ENCODE data around the gene TUFM. TPM values are rescaled to one million over a fixed set of nuclear protein-coding genes. Genes with fewer than 3 reads are reported as not detected.

Gene TUFM
- total RNA-seq, 4 donors from 2014 or later, result 63.1 to 106 (median 82.8) TPM

GRCh38 chr16:28880955-28881354, 34.8 kb upstream of the TUFM start:
- H3K4me1 ChIP-seq, result peaks cover 14 to 26% (median 19%) of the 10 kb centered on the region in 4 donors
- intact Hi-C loops (cut with DNase I), result no loop called here

GRCh38 chr16:28880589-28880915, 34.4 kb upstream of the TUFM start:
- H3K4me3 ChIP-seq, result peak overlapping the region; percentile 60 to 85 (median 68)
- peaks cover 14 to 26% (median 19%) of the 10 kb centered on the region in 4 donors for H3K4me1 ChIP-seq
- H3K9me3 ChIP-seq, result no peaks in the 10 kb centered on the region
- 27% methylated on average over 10 of the region's 11 CpGs for WGBS
- H3K36me3 ChIP-seq, result peaks cover 0 to 3% (median 0%) of the 10 kb centered on the region in 4 donors
- DNase-seq (ENCODE audit: extremely low spot score), result no peak
- TF ChIP-seq POLR2AphosphoS5 (IDR thresholded peaks at IDR 0.05) (no peak), POLR2A (IDR thresholded peaks at IDR 0.05; ENCODE audit: low read depth) (no peak), EP300 (IDR thresholded peaks at IDR 0.05) (no peak), CTCF (IDR thresholded peaks at IDR 0.05) (no peak)
- H3K27ac ChIP-seq (replicated peaks in 1 of 4), result no peak overlapping the region
- intact Hi-C loops (cut with DNase I), result no loop called here
- H3K27me3 ChIP-seq, result peaks cover 0 to 38% (median 4%) of the 10 kb centered on the region in 4 donors

More at GRCh38 chr16:28880955-28881354, 34.8 kb upstream of the TUFM start:
- no peak overlapping the region for H3K27ac ChIP-seq (replicated peaks in 1 of 4)
- H3K27me3 ChIP-seq, result peaks cover 0 to 38% (median 4%) of the 10 kb centered on the region in 4 donors
- DNase-seq (ENCODE audit: extremely low spot score), result no peak
- 67% methylated on average over 4 of the region's 4 CpGs for WGBS
- H3K9me3 ChIP-seq, result no peaks in the 10 kb centered on the region
- no peak overlapping the region for H3K4me3 ChIP-seq
- H3K36me3 ChIP-seq, result no peaks in the 10 kb centered on the region
- TF ChIP-seq POLR2AphosphoS5 (IDR thresholded peaks at IDR 0.05), result no peak
- TF ChIP-seq POLR2A (IDR thresholded peaks at IDR 0.05; ENCODE audit: low read depth), result no peak
- TF ChIP-seq EP300 (IDR thresholded peaks at IDR 0.05), result no peak
- TF ChIP-seq CTCF (IDR thresholded peaks at IDR 0.05), result no peak

- 0% methylated on average over 17 of the region's 66 CpGs for WGBS
- peak; percentile 97 for DNase-seq (ENCODE audit: extremely low spot score)
- intact Hi-C loops (cut with DNase I), result loop anchor here (5.0 kb wide), 1 partner anchor 67 kb away; no protein-coding TSS in a partner anchor
- Histone ChIP-seq H3K27ac (replicated peaks in 1 of 4) (peak overlapping the region in 3 of 4 donors; percentile 17 to 52 (median 47)), H3K4me1 (peaks cover 14 to 29% (median 19%) of the 10 kb centered on the region in 4 donors), H3K4me3 (peak overlapping the region; percentile 60 to 85 (median 68)), H3K36me3 (peaks cover 0 to 3% (median under 1%) of the 10 kb centered on the region in 4 donors), H3K27me3 (peaks cover 0 to 38% (median 4%) of the 10 kb centered on the region in 4 donors), H3K9me3 (no peaks in the 10 kb centered on the region)
- TF ChIP-seq POLR2A (IDR thresholded peaks at IDR 0.05; ENCODE audit: low read depth), result no peak
- TF ChIP-seq CTCF (IDR thresholded peaks at IDR 0.05), result peak; percentile 11 to 36 (median 21)
- TF ChIP-seq EP300 (IDR thresholded peaks at IDR 0.05), result no peak
- TF ChIP-seq POLR2AphosphoS5 (IDR thresholded peaks at IDR 0.05), result peak in 1 of 2 donors; percentile 38
Measured at GRCh38 chr16:28879841-28880588, 33.9 kb upstream of the TUFM start.

GRCh38 chr16:28879261-28879840, 33.2 kb upstream of the TUFM start:
- no peak for TF ChIP-seq CTCF (IDR thresholded peaks at IDR 0.05)
- no peak for DNase-seq (ENCODE audit: extremely low spot score)
- intact Hi-C loops (cut with DNase I), result loop anchor here (5.0 kb wide), 1 partner anchor 68 kb away; no protein-coding TSS in a partner anchor
- H3K4me1 ChIP-seq, result peaks cover 14 to 29% (median 19%) of the 10 kb centered on the region in 4 donors
- peak overlapping the region in 3 of 4 donors; percentile 17 to 52 (median 47) for H3K27ac ChIP-seq (replicated peaks in 1 of 4)
- peaks cover 0 to 7% (median 4%) of the 10 kb centered on the region in 4 donors for H3K36me3 ChIP-seq
- H3K9me3 ChIP-seq, result no peaks in the 10 kb centered on the region
- WGBS, result 6% methylated on average over 17 of the region's 27 CpGs
- H3K4me3 ChIP-seq, result peak overlapping the region; percentile 60 to 85 (median 68)
- H3K27me3 ChIP-seq, result peaks cover 0 to 38% (median 4%) of the 10 kb centered on the region in 4 donors

Data from esophagus muscularis mucosa (tissue), 4 donors.